Activated naive CD4-positive, alpha-beta T cell treated with anti-CD3 and anti-CD28 coated beads, Interleukin-2, amount 50 U/mL, for 16 hours (primary cell): ENCODE data around the gene B4GALT1.

ENCODE experiments used
- DNase-seq: peaks from one replicate; pipeline ENCODE4 v3.0.0-alpha.2; 2020

B4GALT1 gene

GRCh38 chr9:33139421-33140228 lies 27.5 kb downstream of the B4GALT1 start:
- no peak for DNase-seq

GRCh38 chr9:33138768-33139167 lies 28.4 kb downstream of the B4GALT1 start:
- no peak for DNase-seq

GRCh38 chr9:33137781-33138264 lies 29.3 kb downstream of the B4GALT1 start:
- no peak for DNase-seq

GRCh38 chr9:33136721-33137670 lies 30.1 kb downstream of the B4GALT1 start:
- no peak for DNase-seq

- no peak for DNase-seq
Measured at GRCh38 chr9:33135470-33135958, 31.6 kb downstream of the B4GALT1 start.

GRCh38 chr9:33135031-33135461 lies 32.1 kb downstream of the B4GALT1 start:
- no peak for DNase-seq

- DNase-seq: no peak
Measured at GRCh38 chr9:33133186-33133585, 34.0 kb downstream of the B4GALT1 start.

- DNase-seq: no peak
Measured at GRCh38 chr9:33131790-33132772, 35.1 kb downstream of the B4GALT1 start.

- no peak for DNase-seq
Measured at GRCh38 chr9:33130961-33131789, 36.0 kb downstream of the B4GALT1 start.

- DNase-seq: no peak
Measured at GRCh38 chr9:33129886-33130881, 37.0 kb downstream of the B4GALT1 start.

GRCh38 chr9:33129251-33129885 lies 37.8 kb downstream of the B4GALT1 start:
- no peak for DNase-seq

GRCh38 chr9:33128570-33128969 lies 38.6 kb downstream of the B4GALT1 start:
- DNase-seq: no peak

GRCh38 chr9:33127881-33128280 lies 39.3 kb downstream of the B4GALT1 start:
- DNase-seq: no peak

GRCh38 chr9:33125871-33126823 lies 41.0 kb downstream of the B4GALT1 start:
- DNase-seq: no peak

- no peak for DNase-seq
Measured at GRCh38 chr9:33125461-33125860, 41.7 kb downstream of the B4GALT1 start.

- no peak for DNase-seq
Measured at GRCh38 chr9:33124751-33125381, 42.3 kb downstream of the B4GALT1 start.

GRCh38 chr9:33124046-33124445 lies 43.1 kb downstream of the B4GALT1 start:
- DNase-seq: no peak
